ENCODE results near the gene TAF15.

Gene TAF15

DNA sequence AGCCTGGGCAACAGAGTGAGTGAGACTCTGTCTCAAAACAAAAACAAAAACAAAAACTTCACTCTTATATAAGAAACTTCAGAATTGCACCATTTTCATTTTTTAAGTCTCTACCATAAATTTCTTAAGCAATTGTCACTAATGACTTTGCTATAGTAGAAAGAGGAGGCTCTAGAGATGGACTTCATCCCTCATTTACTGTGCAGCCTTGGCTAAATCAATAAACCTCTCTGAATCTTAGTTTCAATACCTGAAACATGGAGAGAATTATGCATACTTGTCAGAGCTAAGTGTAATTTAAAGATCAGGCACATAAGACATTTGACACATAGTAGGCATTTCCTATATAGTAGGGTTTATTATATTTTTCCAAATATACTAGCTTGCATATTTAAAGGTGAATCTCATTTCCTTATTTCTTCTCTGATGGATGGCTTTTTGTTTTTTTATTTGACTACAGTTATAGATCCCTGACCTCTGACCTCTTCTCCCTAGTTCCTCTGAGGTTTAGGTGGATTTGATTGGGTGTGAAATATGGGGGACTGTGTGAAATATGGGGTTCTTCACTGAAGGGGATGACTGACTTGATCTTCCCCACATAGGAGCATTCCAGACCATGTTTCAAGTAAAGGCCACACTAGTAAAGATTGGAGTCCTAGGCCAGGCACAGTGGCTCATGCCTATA lies 68.2 kb downstream of the TAF15 start:
- Histone ChIP-seq H3K4me3 (ENCODE audit: low read depth, low read length) (no peak overlapping the region), H3K36me3 (no peaks in the 10 kb centered on the region), H3K27me3 (ENCODE audit: insufficient read depth, low read depth, severe bottlenecking) (no peaks in the 10 kb centered on the region), H3K9me3 (ENCODE audit: severe bottlenecking) (no peaks in the 10 kb centered on the region), H3K27ac (no peak overlapping the region)
- TF ChIP-seq, protein P1, sequence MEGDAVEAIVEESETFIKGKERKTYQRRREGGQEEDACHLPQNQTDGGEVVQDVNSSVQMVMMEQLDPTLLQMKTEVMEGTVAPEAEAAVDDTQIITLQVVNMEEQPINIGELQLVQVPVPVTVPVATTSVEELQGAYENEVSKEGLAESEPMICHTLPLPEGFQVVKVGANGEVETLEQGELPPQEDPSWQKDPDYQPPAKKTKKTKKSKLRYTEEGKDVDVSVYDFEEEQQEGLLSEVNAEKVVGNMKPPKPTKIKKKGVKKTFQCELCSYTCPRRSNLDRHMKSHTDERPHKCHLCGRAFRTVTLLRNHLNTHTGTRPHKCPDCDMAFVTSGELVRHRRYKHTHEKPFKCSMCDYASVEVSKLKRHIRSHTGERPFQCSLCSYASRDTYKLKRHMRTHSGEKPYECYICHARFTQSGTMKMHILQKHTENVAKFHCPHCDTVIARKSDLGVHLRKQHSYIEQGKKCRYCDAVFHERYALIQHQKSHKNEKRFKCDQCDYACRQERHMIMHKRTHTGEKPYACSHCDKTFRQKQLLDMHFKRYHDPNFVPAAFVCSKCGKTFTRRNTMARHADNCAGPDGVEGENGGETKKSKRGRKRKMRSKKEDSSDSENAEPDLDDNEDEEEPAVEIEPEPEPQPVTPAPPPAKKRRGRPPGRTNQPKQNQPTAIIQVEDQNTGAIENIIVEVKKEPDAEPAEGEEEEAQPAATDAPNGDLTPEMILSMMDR (IDR thresholded peaks at IDR 0.05; ENCODE audit: low read depth, low read length): no peak
- no peak for DNase-seq

DNA sequence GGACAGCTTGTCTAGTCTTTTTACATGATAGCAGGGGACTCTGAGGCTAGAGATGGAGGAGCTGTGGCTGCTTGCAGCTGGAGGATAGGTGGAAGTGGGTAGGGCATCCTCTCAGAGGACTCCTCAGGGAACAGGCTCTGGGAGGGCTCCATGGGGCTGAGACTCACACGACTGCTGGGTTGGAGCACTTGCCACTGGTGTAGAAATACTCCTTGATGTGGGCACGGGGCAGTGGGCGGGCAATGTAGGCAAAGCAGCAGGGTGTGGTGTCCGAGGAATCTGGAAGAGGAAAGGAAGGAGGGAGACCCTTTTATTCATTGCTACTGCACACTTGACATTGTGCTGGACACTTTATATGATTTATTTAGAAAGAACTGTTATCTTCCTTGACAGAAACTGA lies 69.1 kb downstream of the TAF15 start:
- Histone ChIP-seq H3K27me3 (ENCODE audit: insufficient read depth, low read depth, severe bottlenecking) (no peaks in the 10 kb centered on the region), H3K4me3 (ENCODE audit: low read depth, low read length) (no peak overlapping the region), H3K27ac (no peak overlapping the region), H3K36me3 (no peaks in the 10 kb centered on the region), H3K9me3 (ENCODE audit: severe bottlenecking) (no peaks in the 10 kb centered on the region)
- TF ChIP-seq, protein P1 (IDR thresholded peaks at IDR 0.05; ENCODE audit: low read depth, low read length): no peak
- no peak for DNase-seq

DNA sequence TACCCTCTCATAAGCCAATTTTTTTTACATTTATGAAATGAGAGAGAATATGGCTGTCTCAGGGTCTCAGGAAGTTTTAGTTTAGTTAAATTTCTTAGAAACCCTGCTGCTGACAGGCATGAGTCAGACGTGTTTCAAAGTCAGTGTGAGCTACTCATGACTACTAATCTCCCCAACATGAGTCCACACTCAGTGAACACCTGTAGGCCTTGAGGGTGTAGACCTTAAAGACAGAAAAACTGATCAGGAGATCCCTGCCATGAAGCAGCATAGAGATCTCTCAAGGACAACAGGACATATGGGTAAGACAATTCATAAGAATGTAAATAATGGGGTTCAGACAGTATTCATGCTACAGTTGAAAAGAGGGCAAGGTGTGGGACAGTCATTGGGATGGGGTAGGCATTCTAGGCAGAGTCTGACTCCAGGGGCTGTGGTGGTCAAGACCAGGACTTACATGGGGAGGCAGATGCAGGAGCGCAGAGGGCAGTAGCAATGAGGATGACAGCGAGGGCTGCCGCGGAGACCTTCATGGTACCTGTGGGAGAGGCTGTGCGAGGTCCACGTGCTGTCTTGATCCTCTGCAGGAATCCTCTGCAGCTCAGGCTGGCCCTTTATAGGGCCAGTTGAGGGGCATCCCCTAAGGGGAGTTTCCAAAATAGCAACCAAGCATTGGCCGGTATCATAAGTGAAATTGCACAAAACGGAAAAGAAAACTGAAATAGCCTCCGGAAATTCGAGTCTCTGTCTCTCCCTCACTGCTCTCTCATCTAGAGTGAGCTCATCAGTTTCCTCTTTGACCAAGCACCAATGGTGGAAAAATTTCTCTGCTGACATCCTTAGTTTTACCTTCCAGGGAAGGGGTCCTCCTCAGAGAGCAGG lies 70.7 kb downstream of the TAF15 start, which contains the start of gene CCL5:
Gene CCL5, minus strand, starts transcription at position 588 of the 882 bp plus-strand sequence.
- no peak for DNase-seq
- Histone ChIP-seq H3K9me3 (ENCODE audit: severe bottlenecking) (no peaks in the 10 kb centered on the region), H3K27ac (no peak within 1 kb of the TSS), H3K27me3 (ENCODE audit: insufficient read depth, low read depth, severe bottlenecking) (no peaks in the 10 kb centered on the region), H3K36me3 (no peaks in the 10 kb centered on the region), H3K4me3 (ENCODE audit: low read depth, low read length) (no peak within 1 kb of the TSS)
- TF ChIP-seq, protein P1 (IDR thresholded peaks at IDR 0.05; ENCODE audit: low read depth, low read length): no peak

DNA sequence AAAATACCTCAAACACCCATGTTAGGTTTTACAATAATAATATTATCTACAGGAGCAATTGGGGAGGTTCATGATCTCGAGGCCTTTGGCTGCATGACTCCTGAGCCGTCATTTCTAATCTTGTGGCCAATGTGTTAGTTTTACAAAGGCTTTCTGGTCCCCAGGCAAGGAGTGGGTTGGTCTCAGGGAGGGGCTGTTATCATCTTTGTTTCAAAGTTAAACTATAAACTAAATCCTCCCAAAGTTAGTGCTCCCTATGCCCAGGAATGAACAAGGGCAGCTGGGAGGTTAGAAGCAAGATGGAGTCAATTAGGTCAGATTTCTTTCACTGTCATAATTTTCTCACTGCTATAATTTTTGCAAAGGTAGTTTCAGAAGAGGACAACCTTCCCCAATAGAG lies 80.0 kb downstream of the TAF15 start:
- DNase-seq: no peak
- no peak overlapping the region for H3K4me3 ChIP-seq (ENCODE audit: low read depth, low read length)
- H3K27ac ChIP-seq: no peak overlapping the region
- no peaks in the 10 kb centered on the region for H3K36me3 ChIP-seq
- no peaks in the 10 kb centered on the region for H3K27me3 ChIP-seq (ENCODE audit: insufficient read depth, low read depth, severe bottlenecking)
- no peaks in the 10 kb centered on the region for H3K9me3 ChIP-seq (ENCODE audit: severe bottlenecking)
- TF ChIP-seq, protein P1 (IDR thresholded peaks at IDR 0.05; ENCODE audit: low read depth, low read length): no peak

DNA sequence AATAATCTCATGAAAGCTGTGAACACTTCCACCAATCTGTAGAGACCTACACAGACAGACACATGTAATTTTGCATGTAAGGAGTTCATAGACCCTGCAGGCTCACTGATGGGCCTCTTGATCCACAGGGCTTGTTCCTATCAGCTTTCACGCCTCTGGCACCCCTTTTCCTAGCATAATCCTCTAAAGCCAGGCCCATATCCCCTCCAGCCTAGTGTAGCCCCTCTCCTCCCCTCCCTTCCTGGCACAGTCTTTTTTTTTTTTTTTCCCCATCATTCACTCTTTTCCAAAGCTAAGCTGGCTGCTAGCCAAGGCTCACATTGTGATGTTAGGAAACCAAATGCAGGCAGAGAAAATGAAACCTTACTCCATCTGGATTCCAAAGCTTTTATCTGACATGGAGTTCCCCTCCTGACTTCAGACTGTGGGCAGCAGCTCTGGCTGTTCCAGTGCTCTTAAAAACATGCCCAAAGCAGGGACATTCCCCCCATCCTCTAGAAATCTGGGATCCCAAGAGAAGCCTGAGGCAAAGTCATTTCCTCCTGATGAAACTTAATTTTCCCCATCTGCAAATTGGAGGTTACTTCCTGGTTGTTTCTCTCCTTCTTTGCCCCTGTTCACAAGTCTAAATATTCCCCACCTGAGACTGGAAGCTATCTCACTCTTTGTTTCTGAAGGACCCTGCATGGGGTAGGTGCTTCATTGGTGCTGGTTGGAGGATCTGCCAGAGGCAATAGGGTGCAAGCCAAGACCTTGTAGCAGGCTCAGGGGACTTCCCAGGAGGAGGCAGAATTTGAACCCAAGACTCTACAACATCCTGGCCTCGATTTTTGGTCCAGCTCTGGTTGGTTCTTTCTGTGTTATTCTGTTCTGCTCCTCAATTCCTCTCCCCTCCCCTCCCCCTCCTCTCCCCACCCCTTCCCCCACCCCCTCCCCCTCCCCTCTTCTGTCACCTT lies 80.8 kb downstream of the TAF15 start:
- no peaks in the 10 kb centered on the region for H3K36me3 ChIP-seq
- no peak overlapping the region for H3K4me3 ChIP-seq (ENCODE audit: low read depth, low read length)
- H3K9me3 ChIP-seq (ENCODE audit: severe bottlenecking): no peaks in the 10 kb centered on the region
- TF ChIP-seq, protein P1 (IDR thresholded peaks at IDR 0.05; ENCODE audit: low read depth, low read length): no peak
- no peak overlapping the region for H3K27ac ChIP-seq
- DNase-seq: no peak
- no peaks in the 10 kb centered on the region for H3K27me3 ChIP-seq (ENCODE audit: insufficient read depth, low read depth, severe bottlenecking)

All from WERI-Rb-1 (cell line).